Smooth muscle cell of trachea (primary cell): ENCODE measurements around the gene CLEC19A. TPM values are rescaled to one million over a fixed set of nuclear protein-coding genes. Genes with fewer than 3 reads are reported as not detected.

Source experiments
- total RNA-seq: library from RNA; depleted of rRNA; stranded (reverse); fragments of >200 nt; gene quantifications from 2 replicates; pipeline ENCODE4 v1.2.1, GENCODE V29; 2014

Gene CLEC19A
- total RNA-seq = not detected in 2 replicates

GRCh38 chr16:19285431-19285830, at the start of gene CLEC19A:
CLEC19A (plus strand) TSS chr16:19285731; CDS start chr16:19285852, 121 bp downstream.

Other genes with a start within 250 kb of the CLEC19A start
- gene COQ7, start 218.1 kb upstream of the CLEC19A start, total RNA-seq = 17.9 and 18.9 TPM in 2 replicates
- gene ITPRIPL2, start 171.8 kb upstream of the CLEC19A start, total RNA-seq = 30.5 and 71.1 TPM in 2 replicates
- 0.29 and 0.66 TPM in 2 replicates for gene SYT17, start 117.5 kb upstream of the CLEC19A start, total RNA-seq
- gene TMC5, start 132.2 kb downstream of the CLEC19A start, total RNA-seq = not detected in 2 replicates
- gene GDE1, start 236.4 kb downstream of the CLEC19A start, total RNA-seq = 74.9 and 76.2 TPM in 2 replicates
- gene CCP110, start 238.2 kb downstream of the CLEC19A start, total RNA-seq = 9.3 and 16.3 TPM in 2 replicates